Glutamatergic neuron (in vitro differentiated cells): Measurements from ENCODE around the gene MRPL28. TPM values are rescaled to one million over a fixed set of nuclear protein-coding genes. Genes with fewer than 3 reads are reported as not detected.

Experiments used
- DNase-seq: peaks from one replicate; pipeline ENCODE4 v3.0.0; 2022
- H3K27ac Mint-ChIP-seq: one replicate; pipeline ENCODE4 v1.8.0; 2020; ENCODE audit warnings: mild to moderate bottlenecking, mixed read lengths, inconsistent platforms; ENCODE audit not compliant: unreplicated experiment
- H3K27me3 Mint-ChIP-seq: one replicate; pipeline ENCODE4 v1.8.0; 2020; ENCODE audit warnings: mild to moderate bottlenecking, moderate library complexity, mixed read lengths, inconsistent platforms; ENCODE audit not compliant: unreplicated experiment
- H3K36me3 Mint-ChIP-seq: one replicate; pipeline ENCODE4 v1.8.0; 2020; ENCODE audit warnings: mild to moderate bottlenecking, mixed read lengths, inconsistent platforms; ENCODE audit not compliant: unreplicated experiment
- H3K4me1 Mint-ChIP-seq: one replicate; pipeline ENCODE4 v1.8.0; 2020; ENCODE audit warnings: mild to moderate bottlenecking, low read depth, mixed read lengths, inconsistent platforms; ENCODE audit not compliant: unreplicated experiment
- H3K4me3 Mint-ChIP-seq: one replicate; pipeline ENCODE4 v1.8.0; 2020; ENCODE audit warnings: mild to moderate bottlenecking, mixed read lengths, inconsistent platforms; ENCODE audit not compliant: unreplicated experiment
- H3K9me3 Mint-ChIP-seq: one replicate; pipeline ENCODE4 v1.8.0; 2020; ENCODE audit warnings: mild to moderate bottlenecking, moderate library complexity, mixed read lengths, inconsistent platforms; ENCODE audit not compliant: unreplicated experiment
- CTCF ChIP-seq: fragments of 200-600 bp; sonication (generic); IDR thresholded peaks from one replicate; pipeline ENCODE4 v1.5.0; 2021; ENCODE audit not compliant: partially characterized antibody, unreplicated experiment
- total RNA-seq: library from RNA; stranded (reverse); fragmentation: NEBNext Ultra II Directional; extraction: Animal tissue kit (Norgen Biotek cat#: 25700); gene quantifications from one replicate; pipeline ENCODE4 v1.2.1, GENCODE V29; 2021; ENCODE audit not compliant: unreplicated experiment

MRPL28 gene
- total RNA-seq, 1 donor from 2014 or later, result 69.6 TPM

GRCh38 chr16:397135-397661 lies 26.9 kb upstream of the MRPL28 start, which contains the start of gene NME4:
NME4 (plus strand) TSS chr16:397199; CDS start chr16:397223, 24 bp downstream.
- DNase-seq, result peak; percentile 66
- Mint-ChIP-seq H3K36me3 (no peaks in the 10 kb centered on the region), H3K27ac (peak within 1 kb of the TSS; percentile 93), H3K4me1 (peaks cover 8% of the 10 kb centered on the region), H3K9me3 (peaks cover 4% of the 10 kb centered on the region), H3K4me3 (peak within 1 kb of the TSS; percentile 90), H3K27me3 (peaks cover 9% of the 10 kb centered on the region)
- TF ChIP-seq CTCF, result no peak

- no peak for TF ChIP-seq CTCF
- H3K4me1 Mint-ChIP-seq, result peaks cover 8% of the 10 kb centered on the region
- H3K27me3 Mint-ChIP-seq, result peaks cover 9% of the 10 kb centered on the region
- H3K36me3 Mint-ChIP-seq, result no peaks in the 10 kb centered on the region
- peaks cover 2% of the 10 kb centered on the region for H3K9me3 Mint-ChIP-seq
- DNase-seq, result peak; percentile 61
- H3K4me3 Mint-ChIP-seq, result peak overlapping the region; percentile 90
- peak overlapping the region; percentile 93 for H3K27ac Mint-ChIP-seq
Measured at GRCh38 chr16:396605-397004, 26.3 kb upstream of the MRPL28 start.

GRCh38 chr16:396199-396598 lies 25.9 kb upstream of the MRPL28 start:
- H3K4me3 Mint-ChIP-seq, result peak overlapping the region; percentile 90
- H3K4me1 Mint-ChIP-seq, result peaks cover 8% of the 10 kb centered on the region
- peaks cover 9% of the 10 kb centered on the region for H3K27me3 Mint-ChIP-seq
- no peaks in the 10 kb centered on the region for H3K36me3 Mint-ChIP-seq
- H3K9me3 Mint-ChIP-seq, result peaks cover 2% of the 10 kb centered on the region
- no peak for DNase-seq
- no peak overlapping the region for H3K27ac Mint-ChIP-seq
- no peak for TF ChIP-seq CTCF

GRCh38 chr16:392450-393030 lies 22.2 kb upstream of the MRPL28 start:
- Mint-ChIP-seq H3K9me3 (peaks cover 2% of the 10 kb centered on the region), H3K4me3 (no peak overlapping the region), H3K27ac (no peak overlapping the region), H3K36me3 (no peaks in the 10 kb centered on the region), H3K27me3 (peaks cover 3% of the 10 kb centered on the region), H3K4me1 (peaks cover 10% of the 10 kb centered on the region)
- no peak for TF ChIP-seq CTCF
- DNase-seq, result no peak

GRCh38 chr16:391885-392335 lies 21.6 kb upstream of the MRPL28 start:
- Mint-ChIP-seq H3K27ac (no peak overlapping the region), H3K4me3 (no peak overlapping the region), H3K9me3 (peaks cover 2% of the 10 kb centered on the region), H3K4me1 (peaks cover 11% of the 10 kb centered on the region), H3K27me3 (peaks cover 3% of the 10 kb centered on the region), H3K36me3 (no peaks in the 10 kb centered on the region)
- peak; percentile 82 for TF ChIP-seq CTCF
- peak; percentile 86 for DNase-seq
